NOMO-1 treated with dmso at 0.1 percent for 144 hours (cell line): Measurements from ENCODE around the gene OOSP1.
"Not testable (repeated sequence)": the region's sequence is repeated elsewhere in the genome, so short reads cannot be mapped to it uniquely, and the experiment has no call there.

Experiments used
- DNase-seq: peaks from one replicate; lab custom pipeline; 2025; ENCODE audit not compliant: unreplicated experiment; lab: John Stamatoyannopoulos, UW

Gene OOSP1, protein sequence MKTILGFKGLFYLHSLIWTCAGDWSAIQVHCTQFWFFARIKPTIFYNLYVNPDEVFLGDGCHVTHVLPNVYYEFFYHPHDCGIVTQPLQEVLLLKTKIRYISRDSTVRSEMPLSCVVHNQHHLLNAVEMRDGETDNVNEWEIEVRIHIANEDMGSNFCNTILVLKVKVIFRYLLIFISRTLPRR

DNA sequence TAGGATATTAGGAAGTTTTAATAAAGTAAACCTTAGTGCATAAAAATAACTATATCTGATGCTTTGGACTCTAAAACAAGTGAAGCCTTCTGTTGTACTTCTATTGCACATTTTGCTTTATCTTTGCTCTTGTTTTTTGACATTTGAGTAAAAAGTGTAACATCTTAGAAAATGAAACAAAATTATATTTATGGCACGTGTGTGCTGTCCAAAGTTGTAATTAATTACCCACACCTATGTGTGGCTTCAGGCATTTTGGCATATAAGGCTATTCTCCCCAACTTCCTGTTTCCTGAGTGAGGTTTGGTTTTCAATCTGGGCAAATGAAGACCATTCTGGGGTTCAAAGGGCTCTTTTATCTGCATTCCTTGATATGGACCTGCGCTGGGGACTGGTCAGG is at the start of gene OOSP1:
OOSP1 (plus strand) TSS at position 301 of the 400 bp plus-strand sequence; CDS start at position 324, 23 bp downstream.
- DNase-seq, result no peak

DNA sequence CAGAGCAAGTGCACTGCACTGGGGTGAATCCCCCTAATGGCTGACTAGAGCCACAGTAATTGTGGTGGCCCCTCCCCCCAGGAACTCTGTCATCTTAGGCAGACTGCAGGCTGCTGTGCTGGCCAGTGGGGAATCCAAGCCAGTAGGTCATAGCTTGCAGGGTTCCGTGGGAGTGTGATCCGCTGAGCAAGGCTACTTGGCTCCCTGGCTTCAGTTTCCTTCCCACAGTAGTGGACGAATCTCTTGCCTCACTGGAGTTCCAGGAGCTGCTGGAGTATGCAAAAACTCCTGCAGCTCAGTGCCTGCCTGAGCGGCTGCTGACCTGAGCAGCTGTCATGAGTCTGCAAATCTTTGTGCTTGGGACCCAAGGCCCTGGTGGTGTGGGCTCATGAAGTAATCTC is 46.5 kb upstream of the OOSP1 start:
- no peak for DNase-seq

DNA sequence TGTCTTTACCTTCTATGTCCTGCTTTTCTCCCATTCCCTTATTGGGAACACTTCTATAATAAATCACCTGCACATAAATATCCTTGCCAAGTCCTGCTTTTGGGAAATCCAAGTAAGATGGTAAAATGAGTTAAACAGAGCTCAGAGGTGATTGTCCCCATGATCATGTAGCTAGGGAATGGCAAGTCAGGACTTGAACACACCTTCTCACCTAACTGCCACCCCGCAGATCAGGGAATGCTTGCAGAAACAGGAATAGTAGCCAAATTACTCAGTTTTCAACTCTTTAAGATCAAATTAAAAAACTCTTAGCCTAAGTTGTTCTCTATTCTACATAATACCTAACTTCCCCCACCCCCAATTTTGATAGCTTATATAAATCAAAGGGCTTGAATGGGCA is 43.6 kb upstream of the OOSP1 start:
- no peak for DNase-seq

DNA sequence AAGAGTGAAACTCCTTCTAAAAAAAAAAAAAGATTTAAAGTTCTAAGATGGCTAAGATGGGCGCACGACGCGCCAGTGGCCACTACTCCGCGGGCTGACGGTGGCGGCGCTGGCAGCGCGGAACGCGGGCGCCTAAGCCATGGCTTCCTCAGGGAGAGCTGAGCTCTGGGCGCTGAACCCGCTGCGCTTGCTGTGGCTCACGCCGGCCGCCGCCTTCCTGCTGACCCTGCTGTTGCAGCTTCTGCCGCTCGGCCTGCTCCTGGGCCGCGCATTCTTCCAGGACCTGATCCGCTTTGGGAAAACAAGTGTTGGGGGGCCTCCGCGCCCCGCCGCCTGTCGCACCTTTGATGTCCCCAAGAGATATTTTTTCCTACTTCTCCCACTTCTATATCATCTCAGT is 40.2 kb upstream of the OOSP1 start:
- no peak for DNase-seq

DNA sequence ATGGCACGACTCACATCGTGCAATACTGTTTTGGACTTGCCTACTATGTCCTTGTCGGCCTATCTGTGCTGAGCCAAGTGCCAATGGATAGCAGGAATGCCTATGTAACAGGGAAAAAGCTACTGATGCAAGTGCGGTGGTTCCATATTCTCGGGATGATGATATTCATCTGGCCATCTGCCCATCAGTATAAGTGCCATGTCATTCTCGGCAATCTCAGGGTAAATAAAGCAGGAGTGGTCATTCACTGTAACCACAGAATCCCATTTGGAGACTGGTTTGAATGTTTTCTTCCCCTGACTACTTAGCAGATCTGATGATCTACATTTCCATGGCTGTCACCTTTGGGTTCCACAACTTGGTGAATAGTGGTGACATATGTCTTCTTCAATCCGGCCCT is 39.6 kb upstream of the OOSP1 start:
- no peak for DNase-seq

DNA sequence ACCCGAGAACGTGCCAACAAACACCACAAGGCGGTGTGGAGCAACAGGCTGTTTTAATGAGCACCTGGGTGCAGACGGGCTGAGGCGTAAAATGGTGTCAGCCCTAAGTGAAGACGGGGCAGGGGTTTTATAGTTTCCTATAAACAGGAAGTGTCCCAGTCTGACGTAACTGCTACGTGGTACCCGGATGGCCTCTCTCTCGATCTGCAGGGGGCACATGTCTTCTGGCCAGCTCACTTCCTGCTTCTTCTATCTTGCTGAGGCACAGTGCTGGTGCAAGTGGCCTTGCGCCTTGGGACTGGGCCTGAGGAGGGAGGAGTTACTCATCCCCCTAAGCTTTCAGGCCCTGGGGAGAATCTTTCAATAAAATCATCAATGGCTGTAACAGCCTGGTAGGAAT is 38.7 kb upstream of the OOSP1 start:
- no peak for DNase-seq

DNA sequence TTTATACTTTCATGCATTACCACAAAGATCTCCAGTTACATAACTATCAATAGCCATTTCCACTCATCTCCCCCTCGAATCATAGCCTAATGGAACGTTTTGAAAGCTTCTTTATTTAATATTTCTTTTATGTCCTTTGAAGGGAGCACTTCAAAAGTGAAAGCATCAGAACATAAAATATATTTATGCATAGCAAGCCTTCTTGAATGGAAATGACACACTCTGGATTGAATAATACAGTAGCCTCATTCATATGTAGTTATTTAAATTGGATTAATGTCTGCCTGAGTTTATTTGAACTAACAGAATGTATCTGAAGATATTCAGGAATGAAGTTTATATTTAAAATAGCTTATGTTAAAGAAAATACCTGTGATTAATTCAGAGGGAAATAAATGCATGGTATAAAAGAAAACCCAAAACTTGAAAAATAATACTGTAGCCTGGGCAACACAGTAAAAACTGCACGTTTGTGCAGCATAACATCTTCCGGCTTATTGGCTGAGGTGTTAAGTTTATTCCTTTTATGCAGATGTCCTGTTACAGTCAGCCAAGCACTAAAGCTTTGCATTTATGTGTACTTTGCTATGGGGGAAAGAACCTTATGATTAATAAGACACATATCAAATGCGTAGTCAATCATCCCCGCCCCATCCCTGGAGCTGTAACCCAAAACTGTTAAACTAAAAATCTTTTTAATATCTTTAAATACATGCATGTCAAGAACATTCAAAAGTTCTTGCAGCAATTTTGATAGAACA is 37.7 kb upstream of the OOSP1 start:
- no peak for DNase-seq

DNA sequence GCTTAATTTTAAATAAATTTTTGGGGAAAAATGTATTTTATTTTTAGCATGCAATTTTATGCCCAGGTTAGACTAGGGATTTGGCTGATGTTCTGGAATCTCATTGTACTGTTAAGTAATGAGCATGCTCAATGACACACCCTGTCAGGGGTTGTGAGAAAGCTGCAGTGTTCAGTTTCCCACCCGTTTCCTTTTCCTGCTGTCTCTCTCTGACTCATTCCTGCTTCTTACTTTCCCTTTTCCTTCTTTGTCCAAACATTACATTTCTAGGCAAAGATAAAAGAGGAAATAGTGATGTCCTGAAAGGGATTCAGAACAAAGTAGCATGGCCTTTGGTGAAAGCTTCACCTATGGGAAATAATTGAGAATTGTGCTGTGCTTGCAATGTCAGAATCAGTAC is 36.9 kb upstream of the OOSP1 start:
- no peak for DNase-seq

DNA sequence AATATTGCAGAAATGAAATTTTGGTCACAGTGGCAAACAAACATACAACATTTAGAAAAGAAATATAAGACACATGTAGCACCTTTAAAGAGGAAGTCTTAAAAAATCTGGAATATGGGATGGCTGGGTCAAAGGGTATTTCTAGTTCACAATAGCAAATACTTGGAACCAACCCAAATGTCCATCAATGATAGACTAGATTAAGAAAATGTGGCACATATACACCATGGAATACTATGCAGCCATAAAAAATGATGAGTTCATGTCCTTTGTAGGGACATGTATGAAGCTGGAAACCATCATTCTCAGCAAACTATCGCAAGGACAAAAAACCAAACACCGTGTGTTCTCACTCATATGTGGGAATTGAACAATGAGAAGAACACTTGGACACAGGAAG is 34.7 kb upstream of the OOSP1 start:
- not testable (repeated sequence) for DNase-seq

DNA sequence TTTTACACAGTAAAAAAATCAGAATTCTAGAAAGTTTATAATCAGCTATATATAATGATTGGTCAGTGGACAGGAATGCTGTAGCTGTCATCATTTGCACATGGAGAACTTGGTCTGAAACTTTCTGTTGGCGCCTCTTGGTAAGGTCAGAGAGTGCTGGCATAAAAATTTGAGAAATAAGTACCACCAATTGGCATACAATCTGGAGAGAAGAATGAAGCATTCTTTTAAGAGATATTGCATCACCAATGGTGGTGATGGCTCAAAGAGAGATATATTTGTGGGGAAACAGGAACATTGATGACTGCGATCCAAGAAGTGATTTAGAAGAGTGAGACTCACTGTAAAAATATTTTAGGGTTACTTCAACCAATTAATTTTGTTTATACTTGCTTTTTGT is 19.8 kb upstream of the OOSP1 start:
- no peak for DNase-seq

DNA sequence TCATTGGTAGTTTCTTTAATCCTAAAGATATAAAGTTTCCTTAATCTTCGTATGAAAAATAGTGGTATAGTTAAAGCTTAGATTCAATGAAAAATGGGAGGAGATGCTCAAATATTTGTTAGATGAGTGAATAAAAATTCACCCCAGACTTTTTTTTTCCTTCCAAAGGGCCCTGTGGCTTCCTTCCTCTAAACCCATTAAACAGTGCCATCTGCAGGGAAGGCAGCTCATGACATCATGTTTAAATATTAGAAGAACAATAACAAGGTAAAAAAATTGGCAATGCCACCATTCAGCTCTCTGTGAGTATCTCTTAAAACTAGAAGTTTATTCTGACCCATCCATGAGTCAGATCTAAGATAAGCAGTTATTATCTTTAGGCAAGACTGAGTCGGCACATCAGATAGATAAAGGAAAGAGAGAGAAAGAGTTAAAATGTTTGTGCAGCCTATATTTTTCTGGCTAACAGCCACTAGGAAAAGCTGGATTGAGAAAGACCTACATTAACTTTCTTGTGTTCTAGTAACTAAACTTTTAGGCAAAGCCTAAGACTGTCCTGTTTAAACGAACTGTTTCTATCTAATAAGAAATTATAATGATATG is 19.1 kb upstream of the OOSP1 start:
- DNase-seq, result no peak

DNA sequence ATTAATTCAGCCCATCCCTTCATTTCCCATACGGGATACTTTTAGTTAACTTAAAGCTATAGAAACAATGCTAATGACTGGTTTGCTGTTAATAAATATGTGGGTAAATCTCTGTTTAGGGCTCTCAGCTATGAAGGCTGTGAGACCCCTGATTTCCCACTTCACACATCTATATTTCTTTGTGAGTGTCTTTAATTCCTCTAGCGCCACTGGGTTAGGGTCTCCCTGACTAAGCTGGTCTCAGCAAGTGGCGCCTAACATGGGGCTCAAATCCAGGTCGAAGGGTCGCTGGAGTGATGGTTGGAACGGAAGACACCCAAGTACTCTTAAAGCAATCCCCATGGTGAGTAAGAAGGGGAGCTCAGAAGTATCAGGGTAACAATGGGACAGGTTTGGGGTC is 14.4 kb upstream of the OOSP1 start:
- DNase-seq, result no peak

DNA sequence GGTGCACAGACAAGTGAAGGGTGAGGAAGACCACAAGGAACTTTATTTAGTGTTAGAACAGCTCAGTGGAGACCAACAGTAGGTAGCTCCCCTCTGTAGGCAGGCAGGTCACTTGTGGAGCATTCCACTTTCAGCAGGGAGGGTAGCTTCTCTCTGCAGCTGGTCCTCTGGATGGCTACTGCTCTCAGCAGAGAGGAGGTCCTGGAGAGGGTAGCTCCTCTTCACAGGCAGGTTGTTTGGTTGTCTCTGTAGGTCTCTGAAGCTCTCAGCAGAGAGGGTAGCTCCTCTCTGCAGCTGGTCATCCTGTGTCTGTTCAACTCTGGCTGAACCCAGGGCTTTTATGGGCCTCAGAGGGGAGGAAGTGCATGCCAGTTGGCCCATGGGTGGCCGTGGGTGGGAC is 6.5 kb upstream of the OOSP1 start:
- DNase-seq, result no peak

DNA sequence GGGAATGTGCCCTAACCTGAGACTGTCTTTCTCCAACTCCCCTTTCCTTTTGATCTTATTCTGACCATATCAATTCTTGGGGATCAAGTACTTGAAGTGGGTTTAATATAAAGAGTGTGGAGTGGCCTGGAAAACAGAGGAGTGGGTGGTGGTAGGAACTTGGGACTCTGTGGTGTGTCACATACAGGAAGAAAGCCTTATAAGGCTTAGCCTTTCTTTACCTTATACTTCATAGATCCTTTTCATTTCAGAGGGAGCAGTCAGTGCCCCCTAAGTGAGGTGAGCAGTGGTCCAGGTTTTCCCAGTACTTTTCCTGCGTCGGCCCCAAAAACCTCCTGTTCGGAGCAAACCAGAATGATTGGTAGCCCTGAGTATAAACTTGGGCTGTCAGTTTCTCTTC is 486 bp downstream of the OOSP1 start:
- no peak for DNase-seq

DNA sequence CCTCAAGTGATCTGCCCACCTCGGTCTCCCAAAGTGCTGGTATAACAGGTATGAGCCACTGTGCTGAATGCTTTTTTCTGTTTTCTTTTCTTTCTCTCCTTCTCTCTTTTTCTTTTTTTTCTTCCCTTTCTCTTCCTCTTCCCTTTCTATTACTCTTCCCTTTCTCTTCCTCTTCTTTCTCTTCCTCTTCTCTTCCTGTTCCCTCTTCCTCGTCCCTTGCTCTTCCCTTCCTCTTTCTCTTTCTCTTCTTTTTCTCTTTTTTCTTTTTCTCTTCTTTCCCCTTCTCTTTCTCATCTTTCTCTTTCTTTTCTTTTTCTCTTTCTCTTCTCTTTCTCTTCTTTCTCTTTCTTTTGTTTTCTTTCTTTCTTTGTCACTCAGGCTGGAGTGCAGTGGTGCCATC is 1.2 kb downstream of the OOSP1 start:
- DNase-seq, result no peak

DNA sequence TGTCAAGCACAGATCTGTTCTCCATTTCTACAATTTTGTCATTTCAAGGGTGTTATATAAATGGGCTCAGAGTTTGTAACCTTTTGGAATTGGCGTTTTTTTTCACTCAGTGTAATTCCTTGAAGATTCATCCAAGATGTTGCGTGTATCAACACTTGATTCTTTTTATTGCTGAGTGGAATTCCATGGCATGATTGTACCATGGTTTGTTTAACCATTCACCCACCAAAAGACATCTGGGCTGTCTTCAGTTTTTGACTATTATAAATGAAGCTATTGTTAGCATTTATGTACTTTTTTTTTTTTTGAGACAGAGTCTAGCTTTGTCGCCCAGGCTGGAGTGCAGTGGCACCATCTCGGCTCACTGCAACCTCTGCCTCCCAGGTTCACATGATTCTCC is 2.9 kb downstream of the OOSP1 start:
- DNase-seq, result no peak

DNA sequence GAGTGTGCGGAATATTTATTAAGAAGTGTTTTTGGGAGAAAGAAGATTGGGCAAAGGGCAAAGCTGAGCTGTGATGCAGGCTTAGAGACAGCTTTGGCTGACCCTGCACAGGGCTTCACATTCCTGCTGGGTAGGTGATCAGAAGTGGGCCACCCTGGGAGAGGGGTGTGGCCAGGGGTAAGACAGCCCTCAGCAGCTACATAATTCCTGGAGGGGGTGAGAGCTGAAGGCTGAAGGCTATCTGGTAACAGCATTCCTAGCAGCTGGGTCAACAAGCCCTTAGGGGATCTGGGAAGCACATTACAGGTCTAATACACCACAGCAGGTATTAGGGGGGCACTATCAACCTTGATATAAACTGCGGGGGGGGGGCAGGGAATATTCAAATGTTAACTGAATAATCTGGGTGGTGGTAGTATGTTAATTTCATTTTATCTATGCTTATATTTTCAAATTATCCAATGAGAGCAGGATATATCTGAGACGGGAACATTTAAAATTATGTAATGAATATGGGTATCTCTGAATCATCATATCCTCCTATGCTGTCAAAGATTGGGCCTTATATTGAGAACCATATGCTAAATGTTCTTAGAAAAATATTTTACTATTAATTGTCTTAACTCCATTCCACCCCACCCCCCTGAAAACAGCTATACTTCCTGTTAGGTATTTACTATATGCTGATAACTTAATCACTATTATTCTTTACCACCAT is 5.9 kb downstream of the OOSP1 start:
- DNase-seq, result no peak

DNA sequence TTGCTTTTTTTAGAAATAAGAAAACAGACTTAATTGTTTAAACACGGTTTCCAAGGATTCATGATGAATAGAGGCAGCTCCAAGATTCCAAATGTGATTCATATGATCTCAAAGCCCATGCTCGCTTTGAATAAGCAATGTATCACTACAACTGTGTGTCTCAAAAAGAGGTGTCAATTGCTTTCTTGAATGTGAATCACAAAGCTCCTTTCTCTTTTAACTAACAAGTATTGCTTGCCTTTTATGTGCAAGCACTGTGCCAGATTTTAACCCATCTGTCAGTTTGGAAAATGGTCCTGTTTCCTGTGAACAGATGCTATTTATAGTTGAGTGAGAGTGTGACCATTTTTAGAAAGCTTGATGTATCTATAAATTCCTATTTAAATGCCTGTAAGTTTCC is 6.5 kb downstream of the OOSP1 start:
- DNase-seq, result no peak

DNA sequence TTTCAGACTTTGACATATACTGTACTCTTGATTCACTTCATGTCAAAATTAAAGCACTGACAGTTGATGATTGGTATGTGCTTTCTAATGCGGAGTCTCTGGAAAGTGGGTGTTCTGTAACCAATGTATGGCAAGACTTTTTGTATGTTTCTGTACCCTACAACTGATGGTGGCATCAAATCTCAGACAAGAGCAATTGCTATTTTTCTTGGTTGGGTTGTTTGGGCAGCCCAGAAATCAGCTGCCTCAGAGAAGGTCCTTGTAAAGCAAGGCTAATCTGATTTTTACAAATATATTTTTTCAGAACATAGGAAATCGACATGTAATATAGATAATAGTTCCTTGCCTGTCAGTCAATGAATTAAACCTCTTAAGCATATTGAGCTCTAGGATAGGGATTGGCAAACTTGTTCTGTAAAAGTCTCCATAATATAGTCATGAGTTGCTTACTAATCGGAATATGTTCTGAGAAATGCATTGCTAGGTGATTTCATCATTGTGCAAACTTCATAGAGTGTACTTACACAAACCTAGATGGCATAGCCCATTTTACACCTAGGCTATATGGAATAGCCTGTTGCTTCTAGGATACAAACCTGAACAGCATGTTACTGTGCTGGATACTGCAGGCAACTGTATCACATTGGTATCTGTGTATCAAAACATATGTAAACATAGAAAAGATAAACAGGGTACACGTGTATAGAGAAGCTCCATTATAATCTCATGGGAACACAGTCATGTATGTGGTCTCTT is 15.4 kb downstream of the OOSP1 start:
- DNase-seq, result no peak

DNA sequence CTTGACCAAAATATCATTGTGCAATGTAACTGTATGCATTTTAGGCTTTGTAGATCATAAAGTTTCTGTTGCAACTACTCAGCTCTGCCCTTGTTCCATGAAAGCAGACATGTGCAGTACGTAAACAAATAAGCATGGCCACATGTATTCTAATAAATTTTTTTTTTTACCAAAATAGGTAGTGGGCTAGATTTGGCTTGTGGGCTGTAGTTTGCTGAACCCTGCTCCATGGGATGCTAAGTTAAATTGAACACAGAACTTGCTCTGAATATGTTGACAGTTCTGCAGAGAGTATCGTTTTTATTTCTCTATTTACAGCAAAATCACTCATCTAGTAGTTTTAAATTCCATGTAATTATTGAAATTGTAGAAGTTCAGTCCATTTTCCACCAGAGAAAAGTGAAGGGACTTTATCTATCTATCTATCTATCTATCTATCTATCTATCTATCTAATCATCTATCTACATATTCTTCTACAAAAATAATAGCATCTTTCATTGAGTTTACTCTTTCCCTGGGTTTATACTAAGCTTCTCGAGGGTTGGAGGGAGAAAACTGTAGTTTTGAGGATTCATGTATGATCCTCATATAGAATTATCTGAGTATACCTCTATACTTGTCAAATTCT is 16.1 kb downstream of the OOSP1 start:
- DNase-seq, result no peak

DNA sequence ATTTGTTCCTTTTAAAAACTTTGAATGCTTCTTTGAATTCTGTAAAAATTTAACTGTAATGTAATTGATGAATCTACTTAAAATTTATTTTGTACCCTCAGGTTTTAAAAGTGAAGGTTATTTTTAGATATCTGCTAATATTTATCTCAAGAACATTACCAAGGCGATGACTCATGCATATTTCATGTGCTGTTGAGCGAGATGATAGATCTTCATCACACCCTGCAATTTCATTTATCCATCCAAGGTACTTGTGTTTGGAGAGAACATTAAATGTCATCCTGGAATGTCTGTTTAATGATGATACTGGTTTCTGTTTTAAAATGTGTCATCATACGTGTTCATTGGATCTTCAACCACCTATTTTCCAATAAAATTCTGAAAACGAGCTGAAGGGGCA is 18.9 kb downstream of the OOSP1 start:
- no peak for DNase-seq
